ENCODE results near the gene UBIAD1.
A peak's percentile ranks its signal among the peaks of the same experiment; 100 is the strongest.
"Not testable (repeated sequence)": the region's sequence is repeated elsewhere in the genome, so short reads cannot be mapped to it uniquely, and the experiment has no call there.

Gene UBIAD1

DNA sequence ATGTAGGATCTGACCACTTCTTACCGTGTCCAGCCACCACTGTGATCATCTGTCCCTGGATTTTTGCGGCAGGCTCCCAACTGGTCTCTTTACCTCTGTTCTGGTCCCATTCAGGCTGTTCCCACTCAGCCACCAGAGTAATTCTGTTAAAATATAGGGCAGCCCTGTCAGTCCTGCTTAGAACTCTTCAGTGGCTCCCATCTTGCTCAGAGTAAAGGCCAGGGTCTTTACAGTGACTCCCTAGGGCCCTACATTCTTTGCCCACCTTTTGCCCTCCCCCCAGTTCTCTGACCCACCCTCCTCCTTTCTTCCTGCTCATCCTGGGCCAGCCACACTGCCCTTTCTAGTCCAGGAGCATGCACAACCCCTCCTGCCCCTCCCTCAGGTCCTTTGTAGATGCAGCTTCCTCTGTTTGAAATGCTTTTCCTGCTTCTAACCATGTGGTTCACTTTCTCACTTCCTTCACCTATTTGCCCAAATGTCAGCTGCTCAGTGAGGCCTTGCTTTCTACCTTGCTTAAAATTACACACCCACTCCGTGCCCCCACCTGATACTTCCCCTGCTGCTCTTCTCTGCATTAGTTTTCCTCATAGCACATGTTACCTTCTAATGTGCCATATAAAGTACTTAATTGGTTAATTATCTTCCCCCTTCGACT, 7.8 kb downstream of the UBIAD1 start:
- peak; percentile 17 for DNase-seq

DNA sequence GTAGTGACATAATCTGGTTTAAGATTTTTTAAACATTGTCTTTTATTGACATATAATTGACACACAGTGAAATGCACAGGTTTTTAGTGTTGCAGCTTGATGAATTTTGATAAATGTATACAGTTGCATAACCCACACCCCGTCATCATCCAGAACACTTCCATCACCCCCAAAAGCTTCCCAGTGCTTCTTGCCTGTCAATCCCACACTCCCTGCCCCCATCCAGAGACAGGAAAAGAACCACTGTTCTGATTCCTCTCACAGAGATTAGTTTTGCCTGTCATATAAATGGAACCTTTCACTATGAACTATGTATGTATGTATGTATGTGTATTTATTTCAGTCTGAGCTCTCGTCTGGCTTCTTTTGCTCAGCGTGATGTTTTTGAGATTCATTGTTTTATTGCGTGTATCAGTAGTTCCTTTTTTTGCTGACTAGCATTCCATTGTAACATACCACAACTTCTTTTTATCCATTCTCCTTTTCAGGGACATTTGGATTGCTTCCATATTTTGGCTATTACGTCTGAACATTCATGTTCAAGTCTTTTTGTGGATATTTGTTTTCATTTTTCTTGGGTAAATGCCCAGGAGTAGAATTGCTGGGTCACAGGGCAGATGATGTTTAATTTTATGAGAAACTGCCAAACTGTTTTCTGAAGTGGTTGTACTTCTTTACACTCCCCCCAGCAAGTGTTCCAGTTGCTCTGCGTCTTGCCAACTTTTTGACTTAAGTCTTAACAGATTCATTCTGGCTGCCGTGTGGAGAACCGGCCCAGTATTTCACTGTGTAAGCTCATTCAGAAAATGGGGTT, 8.7 kb downstream of the UBIAD1 start:
- DNase-seq: no peak

DNA sequence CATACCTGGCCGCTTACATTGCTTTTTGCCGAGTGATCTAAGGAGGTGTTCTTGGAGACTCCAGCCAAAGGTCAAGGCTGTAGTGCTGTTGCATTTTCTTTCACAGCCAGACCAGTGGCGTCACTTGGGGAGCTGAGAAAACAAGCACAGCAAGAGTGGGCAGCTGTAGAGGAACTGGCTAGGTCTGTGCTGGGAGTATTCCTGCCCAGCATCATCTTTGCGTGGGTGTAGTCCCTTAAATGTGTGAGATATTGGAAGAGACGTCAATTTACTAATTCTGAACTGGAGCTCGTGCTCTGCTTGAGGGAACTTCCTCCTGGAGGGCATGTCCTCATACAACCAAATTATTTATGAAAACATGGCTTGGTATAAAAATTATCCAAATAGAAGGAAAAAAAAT, 10.2 kb downstream of the UBIAD1 start:
- DNase-seq: no peak

DNA sequence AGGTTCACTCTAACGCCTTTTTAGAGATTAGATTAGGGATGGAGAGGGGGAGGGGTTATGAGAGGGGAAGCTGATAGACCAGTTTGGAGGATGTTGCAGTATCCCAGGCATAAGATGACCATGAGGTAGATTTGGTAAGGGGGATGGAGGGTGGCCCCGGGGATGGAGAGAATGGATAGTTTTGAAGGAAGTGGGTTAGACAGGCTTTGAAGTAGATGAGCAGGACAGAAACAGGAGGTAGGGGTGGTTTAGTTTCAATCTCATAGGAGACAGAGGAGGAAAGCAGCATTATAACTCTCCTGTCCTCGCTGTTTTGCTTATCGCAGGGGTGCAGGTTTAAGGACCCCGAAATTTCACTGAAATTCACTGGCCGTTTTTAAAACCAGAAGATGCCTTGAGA, 11.8 kb downstream of the UBIAD1 start:
- no peak for DNase-seq

GRCh38 chr1:11285883-11286734, 13.1 kb downstream of the UBIAD1 start:
- DNase-seq: no peak

GRCh38 chr1:11286735-11287410, 13.9 kb downstream of the UBIAD1 start:
- no peak for DNase-seq

DNA sequence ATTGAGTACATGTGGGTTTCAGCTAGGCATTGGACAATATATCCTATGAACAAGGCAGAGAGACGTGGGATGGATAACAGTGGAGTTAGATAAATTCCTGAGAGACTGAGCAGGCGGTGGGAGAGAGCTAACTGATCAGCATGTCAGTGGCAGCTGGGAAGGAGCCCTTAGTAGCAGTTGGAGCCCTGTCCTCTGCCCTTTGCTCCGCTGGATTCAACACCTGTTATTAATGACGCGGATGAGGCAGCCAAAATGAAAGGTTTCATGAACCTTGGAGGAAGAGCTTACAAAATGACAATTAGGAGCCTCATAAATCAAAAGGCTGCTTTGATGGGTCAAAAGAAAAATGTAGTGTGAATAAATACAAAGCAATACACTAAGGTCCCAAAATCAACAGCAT, 16.1 kb downstream of the UBIAD1 start:
- DNase-seq: no peak

DNA sequence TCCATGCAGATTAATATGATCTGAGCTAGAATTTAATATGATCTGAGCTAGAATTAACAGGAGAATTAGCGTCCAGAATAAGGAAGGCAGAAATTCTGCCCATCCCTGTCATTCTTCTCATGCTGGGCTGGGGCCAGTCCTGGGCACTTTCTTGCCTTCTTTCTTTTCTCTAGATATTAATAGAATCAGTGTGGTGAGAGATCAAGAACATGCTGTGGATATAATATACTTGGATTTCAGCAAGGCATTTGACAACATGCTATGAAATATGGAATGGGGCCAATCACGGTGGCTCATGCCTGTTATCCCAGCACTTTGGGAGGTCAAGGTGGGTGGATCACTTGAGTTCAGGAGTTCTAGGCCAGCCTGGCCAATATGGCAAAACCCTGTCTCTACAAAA, 18.1 kb downstream of the UBIAD1 start:
- no peak for DNase-seq

- no peak for DNase-seq
Observed at GRCh38 chr1:11293856-11294255, 20.9 kb downstream of the UBIAD1 start.

DNA sequence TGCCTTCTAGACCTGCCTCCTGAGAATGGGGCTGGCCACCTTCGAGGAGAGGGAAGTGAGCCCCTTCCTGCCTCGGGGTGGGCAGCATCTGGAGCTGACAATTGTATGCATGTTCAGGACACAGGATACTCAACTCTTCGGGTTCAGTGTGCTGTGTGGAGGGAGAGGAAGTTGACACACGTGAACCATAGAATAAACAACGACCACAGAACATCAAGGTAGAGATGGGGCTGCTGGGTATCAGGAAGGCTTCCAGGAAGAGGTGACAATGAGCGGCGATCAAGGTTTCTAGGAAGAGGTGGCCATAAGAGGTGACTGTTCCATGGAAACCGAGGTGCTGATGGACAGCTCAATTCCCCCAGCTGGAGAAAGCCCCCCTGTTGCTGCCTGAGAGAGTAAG, 22.0 kb downstream of the UBIAD1 start:
- DNase-seq: no peak

GRCh38 chr1:11295905-11296304, 22.9 kb downstream of the UBIAD1 start:
- no peak for DNase-seq

DNA sequence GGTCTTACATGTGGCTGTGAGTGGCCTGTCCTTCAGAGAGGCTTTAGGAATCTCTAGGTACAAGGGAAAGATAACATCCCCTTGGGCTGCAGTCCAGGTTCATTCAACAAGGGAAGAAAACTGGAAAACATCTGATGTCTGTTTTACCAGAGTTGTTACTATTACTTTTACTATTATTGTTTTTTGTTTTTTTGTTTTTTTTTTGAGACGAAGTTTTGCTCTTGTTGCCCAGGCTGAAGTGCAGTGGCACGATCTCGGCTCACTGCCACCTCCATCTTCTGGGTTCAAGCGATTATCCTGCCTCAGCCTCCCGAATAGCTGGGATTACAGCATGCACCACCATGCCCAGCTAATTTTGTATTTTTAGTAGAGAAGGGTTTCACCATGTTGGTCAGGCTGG, 24.8 kb downstream of the UBIAD1 start:
- DNase-seq: not testable (repeated sequence)

DNA sequence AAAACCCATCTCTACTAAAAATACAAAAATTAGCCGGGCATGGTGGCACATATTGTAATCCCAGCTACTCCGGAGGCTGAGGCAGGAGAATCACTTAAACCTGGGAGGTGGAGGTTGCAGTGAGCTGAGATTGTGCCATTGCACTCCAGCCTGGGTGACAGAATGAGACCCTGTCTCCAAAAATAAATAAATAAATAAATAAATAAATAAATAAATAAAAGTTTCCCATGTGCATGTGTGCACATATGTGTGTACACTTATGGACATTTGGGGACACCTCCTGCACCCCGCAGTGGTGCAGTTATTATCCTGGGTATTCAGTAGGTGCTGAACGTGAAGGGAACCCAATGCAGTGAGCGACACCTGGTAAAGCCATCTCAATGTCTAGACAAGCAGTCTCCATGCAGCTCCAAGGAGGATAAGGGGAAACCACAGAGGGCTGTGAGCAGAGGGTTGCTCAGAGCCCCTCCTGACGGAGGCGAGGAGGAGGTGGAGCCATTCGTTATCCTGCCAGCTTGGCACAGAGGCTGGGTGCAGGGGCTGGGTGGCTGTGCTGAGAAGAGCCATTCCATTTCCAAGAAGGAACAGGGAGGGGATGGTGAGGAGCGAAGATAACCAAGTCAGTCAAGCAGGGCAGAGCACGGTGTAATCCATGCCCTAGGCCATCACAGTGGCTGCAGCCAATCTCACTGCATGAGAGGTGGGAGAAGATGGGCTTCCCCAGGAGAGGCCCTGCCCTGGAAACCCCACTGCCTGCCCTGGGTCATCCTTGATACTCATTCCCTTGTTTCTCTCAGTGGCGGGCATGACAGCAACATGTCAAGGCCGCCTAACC, 25.6 kb downstream of the UBIAD1 start:
- no peak for DNase-seq

DNA sequence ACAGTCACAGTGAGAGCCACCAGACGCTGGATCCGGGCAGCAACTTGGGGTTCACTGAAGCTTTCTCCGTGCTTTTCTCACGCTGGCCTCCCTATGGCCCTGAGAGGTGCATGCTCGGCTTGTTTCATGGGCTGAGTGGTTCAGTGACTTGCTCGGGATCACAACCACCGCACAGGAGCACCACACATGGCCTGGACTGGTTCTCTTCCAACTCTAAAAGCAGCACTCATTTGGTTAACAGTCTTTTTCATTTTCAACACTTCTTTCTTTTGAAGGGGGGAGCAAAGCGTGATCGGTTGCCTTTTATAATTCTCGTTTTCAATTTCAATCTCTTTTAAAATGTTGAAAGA, 26.2 kb downstream of the UBIAD1 start:
- DNase-seq: no peak

DNA sequence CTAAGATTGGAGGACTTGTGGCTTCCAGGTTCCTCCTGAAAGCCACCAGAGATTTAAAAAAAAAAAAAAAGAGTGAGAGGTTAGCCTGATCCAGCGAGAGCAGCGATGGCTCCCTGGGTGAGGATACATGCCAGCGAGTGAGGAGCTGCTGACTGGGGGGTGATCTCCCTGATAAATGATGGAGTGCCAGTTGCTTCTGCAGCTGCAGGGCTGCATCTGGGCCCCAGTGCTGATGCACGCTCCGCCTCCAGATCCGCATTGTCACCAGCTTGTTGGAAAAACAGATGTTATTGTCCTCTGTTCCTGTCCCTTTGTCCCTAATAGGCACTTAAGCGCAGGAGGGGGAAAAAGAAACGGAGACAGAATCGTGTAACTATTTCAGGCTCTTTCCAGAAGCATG, 28.6 kb downstream of the UBIAD1 start:
- no peak for DNase-seq

DNA sequence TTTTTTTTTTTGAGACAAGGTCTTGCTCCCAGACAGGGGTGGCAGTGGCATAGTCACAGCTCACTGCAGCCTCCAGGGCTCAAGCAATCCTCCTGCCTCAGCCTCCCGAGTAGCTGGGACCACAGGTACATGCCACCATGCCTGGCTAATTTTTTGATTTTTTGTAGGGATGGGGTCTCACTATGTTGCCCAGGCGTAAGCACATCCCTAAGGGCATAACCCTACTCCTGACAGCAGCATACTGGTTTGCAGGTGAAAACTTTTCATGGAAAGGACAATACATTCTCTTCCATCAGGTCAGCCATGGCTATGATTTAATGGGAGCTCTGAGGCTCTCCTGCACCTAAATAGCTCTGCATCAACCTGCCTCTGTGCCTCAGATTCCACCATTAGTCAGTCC, 29.4 kb downstream of the UBIAD1 start:
- no peak for DNase-seq

DNA sequence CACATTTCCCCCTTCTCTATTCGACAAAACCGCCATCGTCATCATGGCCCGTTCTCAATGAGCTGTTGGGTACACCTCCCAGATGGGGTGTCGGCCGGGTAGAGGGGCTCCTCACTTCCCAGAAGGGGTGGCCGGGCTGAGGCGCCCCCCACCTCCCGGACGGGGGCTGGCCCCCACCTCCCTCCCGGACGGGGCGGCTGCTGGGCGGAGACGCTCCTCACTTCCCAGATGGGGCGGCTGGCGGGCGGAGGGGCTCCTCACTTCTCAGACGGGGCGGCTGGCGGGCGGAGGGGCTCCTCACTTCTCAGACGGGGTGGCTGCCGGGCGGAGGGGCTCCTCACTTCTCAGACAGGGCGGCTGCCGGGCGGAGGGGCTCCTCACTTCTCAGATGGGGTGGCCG, 32.5 kb downstream of the UBIAD1 start:
- not testable (repeated sequence) for DNase-seq

DNA sequence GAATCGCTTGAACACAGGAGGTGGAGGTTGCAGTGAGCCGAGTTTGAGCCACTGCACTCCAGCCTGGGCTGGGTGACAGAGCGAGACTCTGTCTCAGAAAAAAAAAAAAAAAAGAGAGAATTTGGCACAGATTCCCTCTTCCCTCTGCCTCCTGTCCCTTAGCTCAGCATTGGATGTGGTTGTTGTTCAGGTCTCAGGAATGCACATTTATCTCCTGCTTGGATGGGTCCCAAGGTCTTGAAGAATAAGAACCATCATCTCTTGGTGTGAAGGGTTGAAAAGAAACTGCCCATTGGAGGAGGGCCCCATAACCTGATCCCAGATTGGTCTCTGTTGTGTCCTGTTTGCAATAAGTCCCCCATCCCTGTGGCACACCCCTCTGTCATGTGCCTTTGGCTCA, 34.9 kb downstream of the UBIAD1 start:
- DNase-seq: no peak

DNA sequence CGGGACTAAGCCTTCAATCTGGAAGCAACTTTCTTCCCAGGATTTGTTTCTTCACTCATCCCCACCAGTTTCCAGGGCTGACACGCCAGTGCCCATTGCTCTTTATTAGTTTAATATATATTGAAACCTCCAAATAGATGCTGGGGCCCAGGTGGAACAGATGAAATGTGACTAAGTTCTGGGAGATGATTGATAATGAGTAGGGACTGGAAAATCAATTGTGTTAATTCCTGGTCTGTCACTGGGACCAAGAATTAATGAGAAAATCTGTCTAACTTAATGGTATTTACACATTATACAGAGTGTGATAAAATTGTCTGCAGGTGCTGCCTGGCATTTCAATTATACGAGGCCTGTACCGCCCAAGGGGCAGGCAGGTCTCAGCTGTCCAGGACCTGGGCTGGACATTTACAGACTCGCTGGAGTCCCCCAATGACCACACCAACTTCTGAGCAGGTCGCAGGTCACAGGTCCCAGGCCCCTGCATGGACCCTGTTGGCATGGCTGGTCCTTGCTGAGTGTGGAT, 35.8 kb downstream of the UBIAD1 start:
- no peak for DNase-seq

- no peak for DNase-seq
Observed at GRCh38 chr1:11309385-11309784, 36.4 kb downstream of the UBIAD1 start.

- no peak for DNase-seq
Observed at GRCh38 chr1:11311816-11312755, 39.1 kb downstream of the UBIAD1 start.

All from activated CD4-positive, alpha-beta T cell treated with anti-CD3 and anti-CD28 coated beads, Interleukin-2, amount 50 U/mL, for 16 hours (primary cell).